SU-DHL-6 (cell line): Measurements from ENCODE around the gene CHST15.

ENCODE experiments used
- H2AFZ ChIP-seq: fragments of 200-600 bp; sonication (generic); 2 replicates; pipeline ENCODE4 v1.6.1; 2014; ENCODE audit warnings: low read depth, mild to moderate bottlenecking, moderate library complexity, mixed read lengths, antibody characterized with exemption, low read length; ENCODE audit not compliant: severe bottlenecking
- H3F3A ChIP-seq: fragments of 200-600 bp; shearing (Covaris generic); 2 replicates; pipeline ENCODE4 v1.6.0; 2016; ENCODE audit warnings: antibody characterized with exemption, mild to moderate bottlenecking; ENCODE audit not compliant: insufficient read depth
- H3K27ac ChIP-seq: fragments of 200-600 bp; sonication (generic); 2 replicates; pipeline ENCODE4 v1.5.1; 2016; ENCODE audit warnings: low read depth, mild to moderate bottlenecking, low read length, moderate library complexity, mixed read lengths
- H3K27me3 ChIP-seq: fragments of 200-600 bp; sonication (generic), shearing (Covaris generic); 2 replicates; pipeline ENCODE4 v1.6.0; 2014; ENCODE audit warnings: mild to moderate bottlenecking, low read length
- H3K36me3 ChIP-seq: fragments of 200-600 bp; sonication (generic); 2 replicates; pipeline ENCODE4 v1.6.1; 2014; ENCODE audit warnings: mild to moderate bottlenecking, low read length, mixed read lengths
- H3K4me2 ChIP-seq: fragments of 300-600, 200-600 bp; shearing (Covaris generic), sonication (generic); 2 replicates; pipeline ENCODE4 v1.6.0; 2014; ENCODE audit warnings: low read length, low read depth, mild to moderate bottlenecking; ENCODE audit not compliant: poor library complexity, severe bottlenecking
- H3K4me3 ChIP-seq: fragments of 200-600 bp; sonication (generic); 2 replicates; pipeline ENCODE4 v1.5.1; 2014; ENCODE audit warnings: antibody characterized with exemption, low read length, mild to moderate bottlenecking, mixed read lengths; ENCODE audit not compliant: insufficient read depth, poor library complexity, severe bottlenecking
- H3K79me2 ChIP-seq: fragments of 200-600 bp; sonication (generic); 2 replicates; pipeline ENCODE4 v1.6.1; 2014; ENCODE audit warnings: mild to moderate bottlenecking, low read length, moderate library complexity; ENCODE audit not compliant: insufficient read depth
- H3K9ac ChIP-seq: fragments of 200-600 bp; sonication (generic); 2 replicates; pipeline ENCODE4 v1.7.0; 2014; ENCODE audit warnings: mild to moderate bottlenecking, low read length
- H3K9me2 ChIP-seq: fragments of 200-600 bp; sonication (generic); replicated peaks from 2 replicates; pipeline ENCODE4 v1.6.1; 2014; ENCODE audit warnings: low read length; ENCODE audit not compliant: insufficient read depth
- H3K9me3 ChIP-seq: fragments of 200-600 bp; sonication (generic); 2 replicates; pipeline ENCODE4 v1.6.1; 2014; ENCODE audit warnings: low read length, mixed read lengths; ENCODE audit not compliant: insufficient read depth
- H4K20me1 ChIP-seq: fragments of 200-600 bp; sonication (generic); 2 replicates; pipeline ENCODE4 v1.6.1; 2014; ENCODE audit warnings: low read depth, mild to moderate bottlenecking, antibody characterized with exemption, low read length, moderate library complexity, mixed read lengths
- EZH2phosphoT487 ChIP-seq: fragments of 200-600 bp; sonication (generic), shearing (Covaris generic); conservative IDR thresholded peaks from 2 replicates; pipeline ENCODE4 v1.6.1; 2018; ENCODE audit warnings: mild to moderate bottlenecking, antibody characterized with exemption, low read length, moderate library complexity, mixed read lengths
- TF ChIP-seq, protein P1 (sequence below): fragments of 200-600 bp; sonication (generic); IDR thresholded peaks from one replicate; pipeline ENCODE4 v1.5.1; 2017; ENCODE audit warnings: antibody characterized with exemption, mild to moderate bottlenecking, low read length, moderate library complexity; ENCODE audit not compliant: insufficient read depth, poor library complexity, severe bottlenecking

CHST15 gene

DNA sequence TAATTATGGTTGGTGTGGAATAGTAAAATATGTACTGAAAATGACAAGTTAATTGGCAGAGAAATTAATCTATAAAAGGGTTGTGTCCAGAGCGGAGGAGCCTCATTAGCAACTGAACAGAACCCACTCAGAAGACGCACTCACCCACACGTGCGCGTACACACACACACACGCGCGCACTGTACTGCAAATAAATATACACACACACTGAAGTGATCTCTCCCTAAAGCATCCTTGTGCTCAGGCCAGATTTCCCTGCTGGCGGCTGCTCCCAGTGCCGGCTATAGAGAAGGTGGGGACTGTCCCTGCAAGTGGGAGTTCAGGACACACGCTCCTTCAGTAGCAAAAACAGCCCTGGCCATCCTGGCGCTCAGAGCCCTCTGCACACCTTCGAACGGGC lies 85.2 kb downstream of the CHST15 start:
- no peak for TF ChIP-seq EZH2phosphoT487
- TF ChIP-seq, protein P1, sequence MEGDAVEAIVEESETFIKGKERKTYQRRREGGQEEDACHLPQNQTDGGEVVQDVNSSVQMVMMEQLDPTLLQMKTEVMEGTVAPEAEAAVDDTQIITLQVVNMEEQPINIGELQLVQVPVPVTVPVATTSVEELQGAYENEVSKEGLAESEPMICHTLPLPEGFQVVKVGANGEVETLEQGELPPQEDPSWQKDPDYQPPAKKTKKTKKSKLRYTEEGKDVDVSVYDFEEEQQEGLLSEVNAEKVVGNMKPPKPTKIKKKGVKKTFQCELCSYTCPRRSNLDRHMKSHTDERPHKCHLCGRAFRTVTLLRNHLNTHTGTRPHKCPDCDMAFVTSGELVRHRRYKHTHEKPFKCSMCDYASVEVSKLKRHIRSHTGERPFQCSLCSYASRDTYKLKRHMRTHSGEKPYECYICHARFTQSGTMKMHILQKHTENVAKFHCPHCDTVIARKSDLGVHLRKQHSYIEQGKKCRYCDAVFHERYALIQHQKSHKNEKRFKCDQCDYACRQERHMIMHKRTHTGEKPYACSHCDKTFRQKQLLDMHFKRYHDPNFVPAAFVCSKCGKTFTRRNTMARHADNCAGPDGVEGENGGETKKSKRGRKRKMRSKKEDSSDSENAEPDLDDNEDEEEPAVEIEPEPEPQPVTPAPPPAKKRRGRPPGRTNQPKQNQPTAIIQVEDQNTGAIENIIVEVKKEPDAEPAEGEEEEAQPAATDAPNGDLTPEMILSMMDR: no peak
- no peaks in the 10 kb centered on the region for H3K79me2 ChIP-seq
- H3K36me3 ChIP-seq: no peaks in the 10 kb centered on the region
- H3K9me3 ChIP-seq: no peaks in the 10 kb centered on the region
- no peak overlapping the region for H3K9ac ChIP-seq
- H3K27me3 ChIP-seq: no peaks in the 10 kb centered on the region
- no peak overlapping the region for H3K27ac ChIP-seq
- H2AFZ ChIP-seq: no peak overlapping the region
- no peaks in the 10 kb centered on the region for H3K9me2 ChIP-seq
- H4K20me1 ChIP-seq: no peaks in the 10 kb centered on the region
- no peaks in the 10 kb centered on the region for H3F3A ChIP-seq
- no peak overlapping the region for H3K4me2 ChIP-seq
- no peak overlapping the region for H3K4me3 ChIP-seq

DNA sequence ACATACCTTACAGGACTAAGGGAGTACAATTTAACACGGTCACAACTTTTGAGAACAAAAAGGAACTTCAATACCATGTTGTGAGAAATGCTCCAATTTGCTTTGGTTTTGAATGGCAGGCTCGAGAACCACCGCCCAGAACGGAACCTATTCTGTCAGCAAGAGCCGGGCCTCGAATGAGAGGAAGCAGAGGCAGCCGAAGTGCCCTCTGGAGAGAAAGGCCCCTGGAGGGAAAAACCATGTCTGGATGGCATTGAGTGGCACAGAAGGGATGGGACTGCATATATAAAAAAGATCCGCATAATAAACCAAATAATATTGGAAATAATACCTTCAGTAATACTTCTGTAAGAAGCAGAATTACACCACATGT lies 85.6 kb downstream of the CHST15 start:
- Histone ChIP-seq H3K4me2 (no peak overlapping the region), H3K36me3 (no peaks in the 10 kb centered on the region), H4K20me1 (no peaks in the 10 kb centered on the region)

DNA sequence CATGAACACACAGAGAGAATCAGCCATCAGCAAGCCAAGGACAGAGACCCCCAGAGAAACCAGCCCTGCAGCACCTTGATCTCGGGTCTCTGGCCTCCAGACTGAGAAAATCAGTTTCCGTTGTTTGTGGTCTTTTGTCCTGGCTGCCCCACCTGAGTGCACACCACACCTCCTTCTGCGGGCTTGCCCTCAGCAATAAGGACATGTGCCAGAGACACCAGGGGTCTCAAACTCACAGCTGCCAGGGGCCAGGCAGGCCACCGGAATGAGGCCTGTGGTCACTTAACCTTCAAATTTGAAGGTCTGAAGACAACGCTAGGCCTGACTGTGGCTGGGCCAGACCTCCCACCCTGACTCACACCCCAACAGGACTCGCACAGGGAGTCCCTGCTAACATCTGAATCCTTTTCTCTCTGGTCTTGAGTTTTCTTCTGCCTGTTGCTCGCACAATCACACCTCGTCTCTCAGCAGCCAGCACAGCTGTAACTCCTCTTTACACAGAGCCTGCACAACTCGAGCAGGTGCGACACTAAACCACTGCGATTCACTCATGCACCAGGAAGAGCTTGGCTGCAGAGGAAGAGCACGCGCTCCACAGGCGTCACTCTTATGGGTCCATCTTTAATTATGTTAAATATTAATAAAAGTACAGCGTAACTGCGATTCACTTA lies 86.2 kb downstream of the CHST15 start:
- Histone ChIP-seq H3K9me3 (no peaks in the 10 kb centered on the region), H3K9me2 (no peaks in the 10 kb centered on the region), H4K20me1 (no peaks in the 10 kb centered on the region), H3F3A (no peaks in the 10 kb centered on the region), H3K27ac (no peak overlapping the region), H3K4me3 (no peak overlapping the region), H3K36me3 (no peaks in the 10 kb centered on the region), H3K9ac (no peak overlapping the region), H3K4me2 (no peak overlapping the region), H2AFZ (no peak overlapping the region), H3K27me3 (no peaks in the 10 kb centered on the region), H3K79me2 (no peaks in the 10 kb centered on the region)
- TF ChIP-seq, protein P1: no peak
- TF ChIP-seq EZH2phosphoT487: no peak

More for the DNA sequence above, 85.6 kb downstream of the CHST15 start:
- no peaks in the 10 kb centered on the region for H3K79me2 ChIP-seq
- H3K9ac ChIP-seq: no peak overlapping the region
- TF ChIP-seq, protein P1: no peak
- H3F3A ChIP-seq: no peaks in the 10 kb centered on the region
- no peak overlapping the region for H3K27ac ChIP-seq
- H2AFZ ChIP-seq: no peak overlapping the region
- no peaks in the 10 kb centered on the region for H3K9me3 ChIP-seq
- no peaks in the 10 kb centered on the region for H3K27me3 ChIP-seq
- H3K9me2 ChIP-seq: no peaks in the 10 kb centered on the region
- no peak overlapping the region for H3K4me3 ChIP-seq
